ENCODE measurements around the gene IPO4. TPM values are rescaled to one million over a fixed set of nuclear protein-coding genes. Genes with fewer than 3 reads are reported as not detected.
"Not testable (repeated sequence)": the region's sequence is repeated elsewhere in the genome, so short reads cannot be mapped to it uniquely, and the experiment has no call there.

IPO4 gene
- total and polyA plus RNA-seq, 4 donors: 13.6 to 32.9 (median 23.0) TPM

- H3K27me3 ChIP-seq (ENCODE audit: control insufficient read depth in 4 of 4, insufficient read depth in 4 of 4, low read length in 3 of 4); H3K27ac ChIP-seq (ENCODE audit: low read depth in 1 of 2, low read length in 2 of 2); DNase-seq (ENCODE audit: low spot score); H3K4me3 ChIP-seq (ENCODE audit: low read depth in 1 of 3, low read length in 3 of 3); H3K9me3 ChIP-seq (ENCODE audit: control insufficient read depth in 4 of 4, low read length in 3 of 4); H3K4me1 ChIP-seq (ENCODE audit: control insufficient read depth in 4 of 4, insufficient read depth in 4 of 4, low read length in 3 of 4); H3K9ac ChIP-seq (ENCODE audit: low read depth in 1 of 2, low read length in 2 of 2): not testable (repeated sequence)
- H3K36me3 ChIP-seq (ENCODE audit: control insufficient read depth in 4 of 4, insufficient read depth in 3 of 4, low read depth in 1 of 4, low read length in 3 of 4): peaks cover 0 to 16% (median 12%) of the 10 kb centered on the region in 4 donors
- 97% methylated on average over 16 of the region's 16 CpGs for WGBS
Measured at GRCh38 chr14:24203249-24203886, 14.8 kb upstream of the IPO4 start.

- DNase-seq (ENCODE audit: low spot score); H3K4me3 ChIP-seq (ENCODE audit: low read depth in 1 of 3, low read length in 3 of 3); H3K27me3 ChIP-seq (ENCODE audit: control insufficient read depth in 4 of 4, insufficient read depth in 4 of 4, low read length in 3 of 4); H3K4me1 ChIP-seq (ENCODE audit: control insufficient read depth in 4 of 4, insufficient read depth in 4 of 4, low read length in 3 of 4); H3K27ac ChIP-seq (ENCODE audit: low read depth in 1 of 2, low read length in 2 of 2); H3K9me3 ChIP-seq (ENCODE audit: control insufficient read depth in 4 of 4, low read length in 3 of 4); H3K9ac ChIP-seq (ENCODE audit: low read depth in 1 of 2, low read length in 2 of 2): not testable (repeated sequence)
- WGBS: 95% methylated on average over 8 of the region's 8 CpGs
- peaks cover 0 to 16% (median 9%) of the 10 kb centered on the region in 4 donors for H3K36me3 ChIP-seq (ENCODE audit: control insufficient read depth in 4 of 4, insufficient read depth in 3 of 4, low read depth in 1 of 4, low read length in 3 of 4)
Measured at GRCh38 chr14:24202538-24202937, 13.9 kb upstream of the IPO4 start.

- no peak overlapping the region for H3K9ac ChIP-seq (ENCODE audit: low read depth in 1 of 2, low read length in 2 of 2)
Measured at GRCh38 chr14:24198814-24199524, 10.4 kb upstream of the IPO4 start.

More at GRCh38 chr14:24198814-24199524, 10.4 kb upstream of the IPO4 start:
- H3K27me3 ChIP-seq (ENCODE audit: control insufficient read depth in 4 of 4, insufficient read depth in 4 of 4, low read length in 3 of 4): no peaks in the 10 kb centered on the region
- no peak for DNase-seq (ENCODE audit: low spot score)
- WGBS: 80% methylated on average over 7 of the region's 7 CpGs
- H3K36me3 ChIP-seq (ENCODE audit: control insufficient read depth in 4 of 4, insufficient read depth in 3 of 4, low read depth in 1 of 4, low read length in 3 of 4): peaks cover 0 to 4% (median 3%) of the 10 kb centered on the region in 4 donors
- H3K4me1 ChIP-seq (ENCODE audit: control insufficient read depth in 4 of 4, insufficient read depth in 4 of 4, low read length in 3 of 4): peaks cover 0 to 29% (median 23%) of the 10 kb centered on the region in 4 donors
- no peak overlapping the region for H3K27ac ChIP-seq (ENCODE audit: low read depth in 1 of 2, low read length in 2 of 2)
- no peak for TF ChIP-seq TAF1 (conservative IDR thresholded peaks at IDR 0.05)
- no peak for TF ChIP-seq MAX (IDR thresholded peaks at IDR 0.05)
- TF ChIP-seq NR2F2 (IDR thresholded peaks at IDR 0.05): no peak
- peak; percentile 48 to 66 for TF ChIP-seq HNF4A (conservative IDR thresholded peaks at IDR 0.05)
- no peak for TF ChIP-seq JUND (IDR thresholded peaks at IDR 0.05)
- TF ChIP-seq ZBTB33 (IDR thresholded peaks at IDR 0.05): no peak
- no peak for TF ChIP-seq REST (IDR thresholded peaks at IDR 0.05)
- TF ChIP-seq FOXA2 (IDR thresholded peaks at IDR 0.05): no peak
- TF ChIP-seq SP1 (IDR thresholded peaks at IDR 0.05): no peak
- H3K4me3 ChIP-seq (ENCODE audit: low read depth in 1 of 3, low read length in 3 of 3): no peak overlapping the region
- no peaks in the 10 kb centered on the region for H3K9me3 ChIP-seq (ENCODE audit: control insufficient read depth in 4 of 4, low read length in 3 of 4)

Data from liver (tissue), 9 donors.